ENCODE data around the gene SP1.

The SP1 gene

GRCh38 chr12:53461059-53461458 is 81.1 kb downstream of the SP1 start:
- CTCF ChIA-PET: interaction anchor here (0.5 to 3.1 kb wide), 4 partner anchors 10 to 108 kb away, joined by 3 to 17 read pairs (median 4); no protein-coding TSS in a partner anchor
- Histone ChIP-seq H3K4me1 (ENCODE audit: control insufficient read depth, insufficient read depth, low read length) (no peaks in the 10 kb centered on the region), H3K27ac (ENCODE audit: extremely low read depth, low read depth, low read length) (no peak overlapping the region), H3K4me3 (ENCODE audit: low read depth, low read length) (no peak overlapping the region), H3K9me3 (ENCODE audit: control insufficient read depth, insufficient read depth, low read depth, low read length) (no peaks in the 10 kb centered on the region), H3K36me3 (ENCODE audit: control insufficient read depth in 2 of 2, insufficient read depth in 1 of 2, low read length in 2 of 2) (peaks cover 98 to 99% of the 10 kb centered on the region in 2 experiments)
- TF ChIP-seq ZNF221 (tag by site-specific recombination; IDR thresholded peaks at IDR 0.05; ENCODE audit: borderline replicate concordance) (no peak), ZNF404 (tag by site-specific recombination; IDR thresholded peaks at IDR 0.05) (no peak), ZNF580 (tag by site-specific recombination; IDR thresholded peaks at IDR 0.05) (no peak), ZNF558 (tag by site-specific recombination; IDR thresholded peaks at IDR 0.05) (no peak), SALL2 (tag by site-specific recombination; IDR thresholded peaks at IDR 0.05; ENCODE audit: borderline replicate concordance) (no peak), ZXDB (tag by site-specific recombination; IDR thresholded peaks at IDR 0.05) (no peak), ZBTB17 (tag by site-specific recombination; IDR thresholded peaks at IDR 0.05) (no peak), ZNF26 (tag by site-specific recombination; IDR thresholded peaks at IDR 0.05) (no peak), ZSCAN23 (tag by site-specific recombination; IDR thresholded peaks at IDR 0.05) (no peak), ZNF621 (tag by site-specific recombination; IDR thresholded peaks at IDR 0.05) (no peak), ZNF184 (tag by site-specific recombination; IDR thresholded peaks at IDR 0.05) (no peak), ZNF391 (tag by site-specific recombination; IDR thresholded peaks at IDR 0.05; ENCODE audit: borderline replicate concordance, low read depth) (no peak), IKZF3 (tag by site-specific recombination; IDR thresholded peaks at IDR 0.05) (no peak), YY2 (tag by site-specific recombination; IDR thresholded peaks at IDR 0.05) (no peak), ZNF555 (tag by site-specific recombination; conservative IDR thresholded peaks at IDR 0.05) (no peak), ZNF239 (tag by site-specific recombination; IDR thresholded peaks at IDR 0.05) (no peak)
- POLR2A ChIA-PET: interaction anchor here (0.5 to 1.8 kb wide), 2 partner anchors 8 to 12 kb away, joined by 3 to 6 read pairs; no protein-coding TSS in a partner anchor

- no peaks in the 10 kb centered on the region for H3K4me1 ChIP-seq (ENCODE audit: control insufficient read depth, insufficient read depth, low read length)
- CTCF ChIA-PET: interaction anchor here (0.5 to 3.1 kb wide), 3 partner anchors 10 to 20 kb away, joined by 3 to 17 read pairs (median 4); no protein-coding TSS in a partner anchor
- POLR2A ChIA-PET: interaction anchor here (1.8 kb wide), 1 partner anchor 11 kb away, joined by 6 read pairs; no protein-coding TSS in a partner anchor
- TF ChIP-seq ZNF768 (tag by site-specific recombination; IDR thresholded peaks at IDR 0.05): no peak
- no peak for TF ChIP-seq ZNF639 (tag by site-specific recombination; IDR thresholded peaks at IDR 0.05)
- TF ChIP-seq ZNF76 (tag by site-specific recombination; IDR thresholded peaks at IDR 0.05; ENCODE audit: borderline replicate concordance, low read depth): no peak
- no peak for TF ChIP-seq ZNF146 (tag by site-specific recombination; IDR thresholded peaks at IDR 0.05)
- TF ChIP-seq ZNF416 (tag by site-specific recombination; IDR thresholded peaks at IDR 0.05): no peak
- TF ChIP-seq ZBTB26 (tag by site-specific recombination; optimal IDR thresholded peaks at IDR 0.05): no peak
- TF ChIP-seq PRDM4 (tag by site-specific recombination; IDR thresholded peaks at IDR 0.05): no peak
- no peak for TF ChIP-seq ZNF560 (tag by site-specific recombination; IDR thresholded peaks at IDR 0.05; ENCODE audit: borderline replicate concordance)
- TF ChIP-seq ZNF335 (tag by site-specific recombination; conservative IDR thresholded peaks at IDR 0.05): no peak
- TF ChIP-seq BCL6B (tag by site-specific recombination; IDR thresholded peaks at IDR 0.05): no peak
- TF ChIP-seq ZNF704 (tag by site-specific recombination; IDR thresholded peaks at IDR 0.05): no peak
- no peak for TF ChIP-seq ZNF239 (tag by site-specific recombination; IDR thresholded peaks at IDR 0.05)
Measured at GRCh38 chr12:53461591-53461990, 81.6 kb downstream of the SP1 start.

More at GRCh38 chr12:53461591-53461990, 81.6 kb downstream of the SP1 start:
- Histone ChIP-seq H3K9me3 (ENCODE audit: control insufficient read depth, insufficient read depth, low read depth, low read length) (no peaks in the 10 kb centered on the region), H3K36me3 (ENCODE audit: control insufficient read depth in 2 of 2, insufficient read depth in 1 of 2, low read length in 2 of 2) (peaks cover 98 to 99% of the 10 kb centered on the region in 2 experiments), H3K4me3 (ENCODE audit: low read depth, low read length) (no peak overlapping the region), H3K27ac (ENCODE audit: extremely low read depth, low read depth, low read length) (no peak overlapping the region)

Measured in HEK293 (cell line).